A673 (cell line): ENCODE data around the gene SPAST.

Experiments used
- EZH2 ChIP-seq: fragments of 200-600 bp; sonication (generic); IDR thresholded peaks from 2 replicates; pipeline ENCODE4 v1.6.1; 2017; ENCODE audit warnings: borderline replicate concordance, low read depth, mild to moderate bottlenecking, mixed read lengths, antibody characterized with exemption, low read length; ENCODE audit not compliant: poor library complexity, severe bottlenecking
- TF ChIP-seq, protein P1 (sequence below): fragments of 300-800, 200-600 bp; sonication (generic); conservative IDR thresholded peaks from 2 replicates; pipeline ENCODE4 v1.5.1; 2017; ENCODE audit warnings: low read depth, mild to moderate bottlenecking, antibody characterized with exemption, low read length, moderate library complexity, mixed read lengths

DNA sequence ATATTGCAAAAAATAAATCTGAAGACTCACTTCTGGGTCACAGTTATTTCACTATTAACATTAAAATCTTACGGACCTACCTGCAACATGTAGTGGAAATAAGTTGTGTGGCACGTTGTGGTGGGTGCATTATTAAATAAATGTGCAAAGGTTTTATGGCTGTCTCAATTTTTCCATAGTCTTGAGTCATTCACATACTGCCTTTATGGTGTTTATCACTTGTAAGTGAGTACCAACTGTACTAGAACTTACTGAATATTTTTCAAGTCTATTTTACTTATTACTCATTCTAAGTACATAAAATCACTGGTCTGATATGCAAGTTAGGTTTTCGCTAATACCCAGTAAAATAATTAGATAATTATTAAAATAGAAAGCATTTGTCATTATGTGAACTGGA is 54.7 kb downstream of the SPAST start:
- TF ChIP-seq, protein P1, sequence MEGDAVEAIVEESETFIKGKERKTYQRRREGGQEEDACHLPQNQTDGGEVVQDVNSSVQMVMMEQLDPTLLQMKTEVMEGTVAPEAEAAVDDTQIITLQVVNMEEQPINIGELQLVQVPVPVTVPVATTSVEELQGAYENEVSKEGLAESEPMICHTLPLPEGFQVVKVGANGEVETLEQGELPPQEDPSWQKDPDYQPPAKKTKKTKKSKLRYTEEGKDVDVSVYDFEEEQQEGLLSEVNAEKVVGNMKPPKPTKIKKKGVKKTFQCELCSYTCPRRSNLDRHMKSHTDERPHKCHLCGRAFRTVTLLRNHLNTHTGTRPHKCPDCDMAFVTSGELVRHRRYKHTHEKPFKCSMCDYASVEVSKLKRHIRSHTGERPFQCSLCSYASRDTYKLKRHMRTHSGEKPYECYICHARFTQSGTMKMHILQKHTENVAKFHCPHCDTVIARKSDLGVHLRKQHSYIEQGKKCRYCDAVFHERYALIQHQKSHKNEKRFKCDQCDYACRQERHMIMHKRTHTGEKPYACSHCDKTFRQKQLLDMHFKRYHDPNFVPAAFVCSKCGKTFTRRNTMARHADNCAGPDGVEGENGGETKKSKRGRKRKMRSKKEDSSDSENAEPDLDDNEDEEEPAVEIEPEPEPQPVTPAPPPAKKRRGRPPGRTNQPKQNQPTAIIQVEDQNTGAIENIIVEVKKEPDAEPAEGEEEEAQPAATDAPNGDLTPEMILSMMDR, result no peak
- no peak for TF ChIP-seq EZH2
